Endometrium (tissue), 2 donors: Measurements from ENCODE around the gene FGF11.
"Not testable (repeated sequence)": the region's sequence is repeated elsewhere in the genome, so short reads cannot be mapped to it uniquely, and the experiment has no call there.

ENCODE experiments used
- FAIRE-seq: peaks from 2 replicates; lab custom pipeline; 2012; peaks lifted over from hg19 to GRCh38; lab: Jason Lieb, UNC
- donor health status: control.
- donor health status: control.

Gene FGF11

DNA sequence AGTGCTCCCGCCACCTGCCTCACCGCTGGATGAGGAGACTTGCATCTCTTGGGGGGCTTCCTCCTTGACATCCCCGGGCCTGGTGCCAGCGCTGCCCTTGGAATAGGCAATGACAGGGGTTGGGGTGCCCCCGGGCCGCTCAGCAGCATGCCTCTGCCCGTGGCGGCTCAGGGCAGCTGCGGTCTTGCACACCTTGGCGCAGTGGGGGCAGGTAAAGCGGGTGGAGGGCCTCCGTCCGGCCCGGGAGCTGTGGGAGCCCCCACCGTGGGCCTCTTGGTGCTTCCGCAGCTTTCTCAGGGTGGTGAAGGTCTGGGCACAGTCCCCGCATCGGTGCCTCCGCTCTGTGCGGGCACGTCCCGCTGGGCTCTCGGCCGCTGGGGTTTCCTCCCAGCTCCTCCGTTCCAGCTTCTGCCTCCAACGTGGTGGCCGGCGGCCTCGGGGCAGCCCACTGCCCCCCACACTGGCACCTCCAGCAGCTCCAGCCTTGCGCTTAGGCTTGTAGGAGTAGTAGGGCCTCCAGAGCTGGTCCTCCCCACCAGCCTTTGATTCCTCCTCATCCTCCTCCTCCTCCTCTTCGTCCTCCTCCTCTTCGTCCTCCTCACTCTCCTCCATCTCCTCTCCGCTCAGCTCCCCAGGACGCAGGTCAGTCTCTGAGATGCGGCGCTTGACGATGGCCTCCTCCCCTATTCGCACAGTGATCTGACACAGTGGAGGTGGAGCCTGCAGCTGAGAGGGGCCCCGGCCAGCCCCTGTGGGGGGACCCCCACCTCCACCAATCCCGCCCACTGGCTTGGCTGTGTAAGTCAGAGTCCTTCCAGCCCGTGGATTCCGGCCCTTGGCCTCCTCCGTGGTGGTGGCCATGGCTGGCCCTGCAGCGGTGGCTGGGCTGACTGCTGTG lies 23.4 kb downstream of the FGF11 start:
- no peak for FAIRE-seq

DNA sequence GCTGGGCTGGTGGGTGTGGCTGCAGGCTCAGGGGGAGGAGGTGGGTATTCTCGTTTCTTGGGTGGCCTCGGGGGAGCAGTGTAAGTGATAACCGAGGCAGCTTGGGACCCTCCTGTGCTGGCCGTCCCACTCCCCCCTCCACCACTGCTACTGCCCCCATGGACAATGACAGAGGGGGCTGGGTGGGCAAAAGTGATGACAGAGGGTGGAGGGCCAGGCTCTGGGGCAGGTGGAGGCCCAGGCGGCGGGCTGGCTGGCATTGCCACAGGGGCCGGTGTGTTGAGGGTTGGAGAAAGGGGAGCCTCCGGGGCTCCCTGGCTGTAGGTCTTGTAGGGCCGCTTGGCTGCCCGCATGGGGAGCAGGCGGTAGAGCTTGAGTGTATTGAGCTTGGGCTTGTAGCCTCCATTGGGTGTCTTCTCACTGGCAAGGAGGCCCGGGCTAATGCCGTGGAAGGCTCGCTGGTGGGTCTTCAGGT lies 24.1 kb downstream of the FGF11 start:
- FAIRE-seq: no peak

- FAIRE-seq: no peak
These were observed 24.8 kb downstream of the FGF11 start for GRCh38 chr17:7464081-7464480.

- no peak for FAIRE-seq
These were observed 26.4 kb downstream of the FGF11 start for GRCh38 chr17:7465597-7466275.

GRCh38 chr17:7466318-7466638 lies 27.0 kb downstream of the FGF11 start:
- FAIRE-seq: no peak

GRCh38 chr17:7466639-7467341 lies 27.5 kb downstream of the FGF11 start:
- FAIRE-seq: no peak

- no peak for FAIRE-seq
These were observed 28.2 kb downstream of the FGF11 start for GRCh38 chr17:7467498-7467897.

DNA sequence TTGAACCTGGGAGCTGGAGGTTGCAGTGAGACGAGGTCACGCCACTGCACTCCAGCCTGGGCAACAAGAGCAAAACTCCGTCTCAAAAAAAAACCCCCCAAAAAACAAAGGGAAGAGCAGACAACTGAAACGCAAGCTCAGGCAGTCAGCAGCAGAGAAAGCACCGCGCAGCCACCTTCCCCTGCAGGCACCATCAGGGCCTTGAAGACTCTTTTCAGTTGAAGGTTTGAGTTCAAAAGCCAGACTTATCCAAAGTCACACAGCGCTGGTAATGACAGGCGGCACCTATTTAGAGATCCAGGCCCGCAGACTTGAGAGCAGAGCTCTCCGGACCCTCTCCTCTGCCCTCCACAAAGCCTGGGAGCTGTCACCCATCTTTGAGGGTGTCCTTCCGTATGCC lies 29.0 kb downstream of the FGF11 start:
- FAIRE-seq: no peak

DNA sequence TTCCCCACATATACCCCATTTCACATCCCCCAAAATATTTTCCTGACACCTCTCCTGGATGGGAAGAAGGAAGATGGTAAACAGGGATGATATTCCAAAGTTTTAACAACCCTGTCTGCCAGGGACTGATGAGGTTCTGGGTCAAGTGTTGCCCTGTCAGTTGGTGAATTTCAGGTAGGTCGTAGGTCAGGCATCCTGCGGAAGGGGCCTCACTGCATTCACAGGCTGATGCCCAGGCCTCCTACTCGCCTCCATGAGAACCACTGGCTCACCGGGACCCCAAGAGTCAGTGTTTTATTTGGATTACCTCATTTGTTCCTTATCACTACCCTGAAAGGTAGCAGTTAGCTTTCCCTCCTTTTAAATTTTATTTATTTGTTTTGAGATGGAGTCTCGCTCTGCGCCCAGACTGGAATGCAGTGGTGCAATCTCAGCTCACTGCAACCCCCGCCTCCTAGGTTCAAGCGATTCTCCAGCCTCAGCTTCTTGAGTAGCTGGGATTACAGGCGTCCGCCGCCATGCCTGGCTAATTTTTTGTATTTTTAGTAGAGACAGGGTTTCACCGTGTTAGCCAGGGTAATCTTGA lies 29.6 kb downstream of the FGF11 start:
- no peak for FAIRE-seq

GRCh38 chr17:7469843-7470242 lies 30.5 kb downstream of the FGF11 start:
- FAIRE-seq: not testable (repeated sequence)

DNA sequence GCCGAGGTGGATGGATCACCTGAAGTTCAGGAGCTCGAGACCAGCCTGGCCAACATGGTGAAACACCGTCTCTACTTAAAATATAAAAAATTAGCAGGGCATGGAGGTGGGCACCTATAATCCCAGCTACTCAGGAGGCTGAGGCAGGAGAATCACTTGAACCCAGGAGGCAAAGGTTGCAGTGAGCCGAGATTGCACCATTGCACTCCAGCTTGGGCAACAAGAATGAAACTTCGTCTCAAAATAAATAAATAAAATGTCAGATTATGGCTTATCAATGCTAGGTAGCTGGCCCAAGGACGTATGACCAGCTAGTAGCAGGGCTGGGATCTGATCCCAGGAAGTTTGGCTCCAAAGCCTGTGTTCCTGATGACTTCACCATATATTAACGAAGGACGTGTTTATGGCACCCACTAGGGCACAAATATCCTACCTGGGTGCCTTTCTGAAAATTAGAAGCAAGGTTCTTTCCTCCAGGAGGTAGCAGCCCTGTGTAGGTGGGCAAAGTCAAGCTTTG lies 31.2 kb downstream of the FGF11 start:
- not testable (repeated sequence) for FAIRE-seq

DNA sequence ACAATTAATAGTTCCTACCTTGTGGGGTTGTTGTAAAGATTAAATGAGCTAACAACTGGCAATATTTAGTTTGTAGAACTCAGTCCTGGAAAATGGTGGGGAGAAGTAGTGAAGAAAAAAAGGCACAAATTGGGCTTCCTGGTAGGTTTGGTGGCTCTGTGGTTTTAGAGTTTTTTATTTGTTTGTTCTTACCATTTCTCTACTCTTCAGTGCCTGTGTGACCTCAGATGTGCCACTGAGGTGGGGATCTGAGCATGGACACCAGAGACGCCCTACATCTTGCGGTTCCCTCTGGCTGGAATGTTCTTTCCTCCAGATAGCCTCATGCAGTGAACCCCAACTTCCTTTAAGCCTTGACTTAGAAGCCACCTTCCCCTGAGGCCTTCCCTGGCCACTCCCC lies 32.4 kb downstream of the FGF11 start:
- FAIRE-seq: no peak

DNA sequence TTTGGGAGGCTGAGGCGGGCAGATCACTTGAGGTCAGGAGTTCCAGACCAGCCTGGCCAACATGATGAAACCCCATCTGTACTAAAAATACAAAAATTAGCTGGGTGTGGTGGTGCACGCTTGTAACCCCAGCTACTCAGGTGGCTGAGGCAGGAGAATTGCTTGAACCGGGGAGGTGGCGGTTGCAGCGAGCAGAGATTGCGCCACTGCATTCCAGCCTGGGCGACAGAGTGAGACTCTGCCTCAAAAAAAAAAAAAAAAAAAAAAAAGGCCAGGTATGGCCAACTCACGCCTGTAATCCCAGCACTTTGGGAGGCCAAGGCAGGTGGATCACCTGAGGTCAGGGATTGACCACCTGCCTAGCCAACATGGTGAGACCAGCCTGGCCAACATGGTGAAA lies 35.5 kb downstream of the FGF11 start:
- not testable (repeated sequence) for FAIRE-seq

- no peak for FAIRE-seq
These were observed 36.6 kb downstream of the FGF11 start for GRCh38 chr17:7475764-7476422.

DNA sequence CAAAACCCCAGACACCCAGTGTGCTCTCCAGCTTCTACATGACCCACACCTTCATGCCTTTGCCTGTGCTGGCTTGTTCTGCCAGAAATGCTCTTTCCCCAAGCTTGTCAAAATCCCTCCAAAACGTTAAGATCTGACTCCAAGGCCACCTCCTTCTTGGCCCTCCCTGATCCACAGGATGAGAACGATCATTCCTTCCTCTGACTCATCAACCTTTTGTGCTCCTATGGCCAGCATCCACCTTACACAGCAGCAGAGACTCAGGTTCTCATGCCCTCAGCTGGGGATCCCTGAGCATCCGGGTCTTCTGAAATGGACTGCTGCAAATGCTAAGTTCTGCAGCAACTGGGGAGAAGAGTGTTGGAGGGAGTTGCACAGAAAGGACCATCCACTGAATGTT lies 37.2 kb downstream of the FGF11 start:
- FAIRE-seq: no peak

GRCh38 chr17:7476951-7477350 lies 37.6 kb downstream of the FGF11 start:
- no peak for FAIRE-seq

- no peak for FAIRE-seq
These were observed 38.3 kb downstream of the FGF11 start for GRCh38 chr17:7477392-7478275.

DNA sequence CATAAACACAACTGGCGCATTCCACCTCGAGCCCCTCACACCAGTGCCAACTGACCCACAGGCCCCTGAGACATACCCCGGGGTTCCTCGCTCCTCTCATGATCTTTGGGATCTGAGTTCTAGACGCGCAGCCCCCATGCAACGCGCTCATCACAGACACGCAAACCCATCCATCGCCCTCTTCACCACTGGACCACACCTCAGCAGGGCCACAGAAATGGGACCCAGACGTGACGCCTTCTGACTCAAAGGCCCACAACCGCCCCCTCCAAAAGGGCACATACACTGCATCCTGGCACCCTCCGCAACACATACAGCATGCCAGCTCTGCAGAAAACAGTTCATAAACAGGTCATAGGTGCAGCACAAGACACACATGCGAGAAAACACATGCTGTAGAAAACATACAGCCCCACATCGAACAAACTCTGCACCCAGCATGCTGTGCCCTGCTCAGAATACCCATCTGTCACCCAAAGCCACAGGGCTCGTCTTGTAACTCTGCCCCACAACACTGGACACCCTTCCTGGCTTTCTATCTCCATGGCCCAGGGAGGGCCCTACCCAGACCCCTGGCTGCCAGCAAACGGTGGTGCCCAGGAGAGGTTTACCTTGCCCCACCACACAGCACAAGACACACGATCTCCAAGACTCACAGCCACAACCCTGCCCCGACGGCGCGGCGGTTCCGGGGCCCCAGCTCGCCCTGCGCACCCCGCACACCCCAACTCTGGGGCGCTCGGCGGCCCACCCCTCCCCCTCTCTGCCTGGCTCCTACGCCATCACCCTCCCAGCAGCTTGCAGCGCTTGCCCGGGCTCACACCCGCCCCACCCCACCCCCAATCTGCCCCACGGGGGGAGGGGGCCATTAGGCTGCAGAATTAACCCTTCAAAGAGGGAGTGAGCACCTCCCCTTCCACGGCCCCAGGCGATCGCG lies 39.2 kb downstream of the FGF11 start:
- FAIRE-seq: no peak
